Heart left ventricle (tissue), 16 donors: ENCODE results near the gene TRAF2. TPM values are rescaled to one million over a fixed set of nuclear protein-coding genes. Genes with fewer than 3 reads are reported as not detected.

Experiments
- ATAC-seq, 4 donors: fragments of 200-7000 bp; cut with Tn5 transposase; one replicate each; pipeline ENCODE4 v1.9.1; 2020 to 2022; ENCODE audit warnings: moderate library complexity in 4 of 4, mild to moderate bottlenecking in 3 of 4, moderate number of reproducible peaks in 1 of 4
- DNase-seq, 5 donors: peaks; one replicate each; pipeline ENCODE4 v3.0.0-alpha.2; 2020
- H3K27ac ChIP-seq, 12 donors: fragments of 200-600 bp; sonication (generic) in 4 of 12; one replicate each; pipeline versions ENCODE4 v1.5.0 to v1.8.0; 2016 to 2022; ENCODE audit warnings: mild to moderate bottlenecking in 2 of 12
- H3K27me3 ChIP-seq, 9 donors: fragments of 200-600 bp; sonication (generic) in 2 of 9; one replicate each; pipeline versions ENCODE4 v1.5.1 to v1.8.0; 2016 to 2022; ENCODE audit warnings: mild to moderate bottlenecking in 3 of 9
- H3K36me3 ChIP-seq, 9 donors: fragments of 200-600 bp; sonication (generic) in 2 of 9; one replicate each; pipeline versions ENCODE4 v1.5.0 to v1.8.0; 2018 to 2022; ENCODE audit warnings: mild to moderate bottlenecking in 2 of 9
- H3K4me1 ChIP-seq, 12 donors: fragments of 200-600 bp; sonication (generic) in 4 of 12; one replicate each; pipeline versions ENCODE4 v1.5.0 to v1.8.0; 2016 to 2022; ENCODE audit warnings: mild to moderate bottlenecking in 3 of 12
- H3K4me3 ChIP-seq, 12 donors: fragments of 200-600 bp; sonication (generic) in 4 of 12; one replicate each; pipeline versions ENCODE4 v1.5.0 to v1.8.0; 2017 to 2022; ENCODE audit warnings: mild to moderate bottlenecking in 9 of 12, moderate library complexity in 4 of 12
- H3K9me3 ChIP-seq, 12 donors: fragments of 200-600 bp; sonication (generic) in 4 of 12; one replicate each; pipeline versions ENCODE4 v1.5.0 to v1.8.0; 2016 to 2022; ENCODE audit warnings: mild to moderate bottlenecking in 1 of 12
- POLR2A ChIP-seq, 2 donors: fragments of 450-650 bp; IDR thresholded peaks; one replicate each; pipeline ENCODE4 v1.6.1; 2017; ENCODE audit warnings: antibody characterized with exemption in 2 of 2, mild to moderate bottlenecking in 2 of 2, moderate library complexity in 2 of 2
- WGBS, 4 donors: extraction: QIAGEN DNeasy Blood & Tissue Kit in 2 of 4; methylation state at CpG; one replicate each; pipeline versions ENCODE4 v1.1.5 to v1.1.7; 2013 to 2018; 5-methylcytosine and 5-hydroxymethylcytosine counted together
- intact Hi-C, 10 donors: fragments of 100-400 bp; cut with DNase I; formaldehyde crosslinking; loops; one replicate each; pipeline versions ENCODE4 v1.11.1 to v1.14.2; 2022
- polyA plus RNA-seq, 2 donors: library from polyadenylated mRNA; stranded (reverse); fragments of 200-250 nt; gene quantifications; one replicate each; pipeline ENCODE4 v1.2.3, GENCODE V29; 2013
- total RNA-seq, 9 donors: library from RNA; depleted of rRNA in 2 of 9; stranded (reverse); fragments of >200 nt in 2 of 9; fragmentation: NEBNext Ultra II Directional in 3 of 9; extraction: Animal tissue kit (Norgen Biotek cat#: 25700) in 3 of 9; gene quantifications; one replicate each; pipeline versions ENCODE4 v1.1.0 to v1.2.4, GENCODE V29; 2016 to 2023
- TF ChIP-seq, protein P1 (sequence below), 12 donors: fragments of 200-600 bp; sonication (generic) in 4 of 12; IDR thresholded peaks; one replicate each; pipeline versions ENCODE4 v1.5.0 to v1.8.0; 2018 to 2022; ENCODE audit warnings: antibody characterized with exemption in 12 of 12, mild to moderate bottlenecking in 5 of 12
- donor health status: ischemic (EF 13 %, LVEDD 7.1; RV severe dilation, severe dysfunction).
- donor health status: healthy with polysubstance abuse.
- donor health status: DM: no; HTN: yes; CAD: no.
- donor health status: DM: no; HTN: no; CAD: no.
- donor health status: ischemic (EF 25% LVEDD 6.9; RV normal size, moderate dysfunction).
- donor health status: ischemic (EF 25% LVEDD 5.7; RV mildly dilated, moderate dysfunction).
- donor health status: healthy.
- donor health status: DM: yes; HTN: yes; CAD: no.
- donor health status: ischemic (EF 35%, LVEDD 5.7; RV mildly dilated, moderate dysfunction).
- donor health status: nonischemic (EF 11% LVEDD 7.7; RV severe dilation, severe dysfunction).
- donor health status: DM: yes; HTN: yes; CAD: no.
- donor health status: PGD.
- donor health status: ischemic (EF 29% LVEDD 5.4; RV normal size, mild dysfunction).
- donor health status: nonischemic (EF 23%, LVEDD 6.1; RV moderate dilation, normal function).

The TRAF2 gene
- total and polyA plus RNA-seq, 11 donors, result 6.3 to 28.3 (median 9.4) TPM

DNA sequence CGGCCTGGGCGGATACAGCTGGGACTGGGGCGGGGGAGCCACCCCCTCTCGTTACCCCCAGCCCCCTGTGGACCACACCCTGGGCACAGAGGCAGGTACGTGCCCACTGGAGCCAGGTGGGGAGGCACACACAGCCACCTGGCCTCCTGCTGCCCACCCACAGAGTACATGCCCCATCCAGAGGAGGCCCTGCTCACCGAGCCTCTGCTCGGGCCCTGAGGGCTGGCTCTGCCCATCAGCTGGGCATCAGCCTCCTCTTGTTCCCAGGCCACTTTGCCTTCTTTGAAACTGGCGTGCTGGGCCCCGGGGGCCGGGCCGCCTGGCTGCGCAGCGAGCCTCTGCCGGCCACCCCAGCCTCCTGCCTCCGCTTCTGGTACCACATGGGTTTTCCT, 27.9 kb upstream of the TRAF2 start:
- Histone ChIP-seq H3K27me3 (no peaks in the 10 kb centered on the region), H3K4me3 (no peak overlapping the region), H3K9me3 (no peaks in the 10 kb centered on the region), H3K27ac (peak overlapping the region in 5 of 12 donors; percentile 40 to 70 (median 59)), H3K36me3 (peaks cover 0 to 38% (median 29%) of the 10 kb centered on the region in 9 donors), H3K4me1 (peaks cover 0 to 19% (median 8%) of the 10 kb centered on the region in 12 donors)
- DNase-seq (peak in 2 of 5 donors; percentile 25 to 52), ATAC-seq (peak in 1 of 4 donors; percentile 0)
- no peak for TF ChIP-seq POLR2A (IDR thresholded peaks at IDR 0.05)
- TF ChIP-seq, protein P1, sequence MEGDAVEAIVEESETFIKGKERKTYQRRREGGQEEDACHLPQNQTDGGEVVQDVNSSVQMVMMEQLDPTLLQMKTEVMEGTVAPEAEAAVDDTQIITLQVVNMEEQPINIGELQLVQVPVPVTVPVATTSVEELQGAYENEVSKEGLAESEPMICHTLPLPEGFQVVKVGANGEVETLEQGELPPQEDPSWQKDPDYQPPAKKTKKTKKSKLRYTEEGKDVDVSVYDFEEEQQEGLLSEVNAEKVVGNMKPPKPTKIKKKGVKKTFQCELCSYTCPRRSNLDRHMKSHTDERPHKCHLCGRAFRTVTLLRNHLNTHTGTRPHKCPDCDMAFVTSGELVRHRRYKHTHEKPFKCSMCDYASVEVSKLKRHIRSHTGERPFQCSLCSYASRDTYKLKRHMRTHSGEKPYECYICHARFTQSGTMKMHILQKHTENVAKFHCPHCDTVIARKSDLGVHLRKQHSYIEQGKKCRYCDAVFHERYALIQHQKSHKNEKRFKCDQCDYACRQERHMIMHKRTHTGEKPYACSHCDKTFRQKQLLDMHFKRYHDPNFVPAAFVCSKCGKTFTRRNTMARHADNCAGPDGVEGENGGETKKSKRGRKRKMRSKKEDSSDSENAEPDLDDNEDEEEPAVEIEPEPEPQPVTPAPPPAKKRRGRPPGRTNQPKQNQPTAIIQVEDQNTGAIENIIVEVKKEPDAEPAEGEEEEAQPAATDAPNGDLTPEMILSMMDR (IDR thresholded peaks at IDR 0.05), result no peak
- 93 to 100% (median 94%) methylated on average over 1 to 15 of the region's 15 CpGs for WGBS, 4 donors
- intact Hi-C loops, result no loop called here

DNA sequence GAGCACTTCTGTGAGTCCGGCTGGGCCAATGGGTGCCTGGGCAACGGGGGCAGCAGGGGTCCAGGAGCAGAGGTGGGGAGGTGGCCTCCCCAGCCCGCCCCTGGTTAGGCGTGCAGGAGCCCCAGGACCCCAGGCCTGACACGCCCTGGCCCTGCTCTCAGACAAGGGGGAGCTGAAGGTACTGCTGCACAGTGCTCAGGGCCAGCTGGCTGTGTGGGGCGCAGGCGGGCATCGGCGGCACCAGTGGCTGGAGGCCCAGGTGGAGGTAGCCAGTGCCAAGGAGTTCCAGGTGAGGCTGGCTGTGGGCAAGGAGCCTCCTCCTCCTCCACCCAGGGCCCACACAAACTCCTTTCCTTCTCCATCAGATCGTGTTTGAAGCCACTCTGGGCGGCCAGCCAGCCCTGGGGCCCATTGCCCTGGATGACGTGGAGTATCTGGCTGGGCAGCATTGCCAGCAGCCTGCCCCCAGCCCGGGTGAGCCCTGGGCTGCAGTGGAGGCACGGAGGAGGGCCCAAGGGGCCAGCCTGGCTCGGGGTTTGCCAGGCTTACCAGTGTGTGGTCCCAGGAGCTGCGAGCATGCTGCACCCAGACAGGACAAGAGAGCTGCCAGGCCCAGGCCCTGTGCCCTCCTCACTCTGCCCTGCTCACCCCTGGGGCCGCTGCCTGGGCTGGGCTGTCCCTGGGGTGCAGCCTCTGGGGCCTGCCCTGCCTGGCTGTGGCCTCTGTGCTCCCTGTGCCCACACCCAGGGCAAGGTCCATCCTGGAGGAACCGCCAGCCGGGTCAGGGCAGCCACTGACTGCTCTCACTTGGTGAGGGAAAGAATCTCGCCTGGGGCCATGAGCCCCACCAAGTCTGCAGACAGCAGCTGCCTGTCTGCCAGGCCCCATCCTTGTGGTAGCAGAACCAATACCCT, 27.2 kb upstream of the TRAF2 start:
- H3K9me3 ChIP-seq, result no peaks in the 10 kb centered on the region
- 60 to 86% (median 66%) methylated on average over 5 to 20 of the region's 20 CpGs for WGBS, 4 donors
- H3K36me3 ChIP-seq, result peaks cover 0 to 44% (median 36%) of the 10 kb centered on the region in 9 donors
- H3K4me1 ChIP-seq, result peaks cover 0 to 25% (median 9%) of the 10 kb centered on the region in 12 donors
- H3K4me3 ChIP-seq, result no peak overlapping the region
- ATAC-seq (peak; percentile 49 to 75 (median 55)), DNase-seq (peak; percentile 52 to 81 (median 75))
- peak overlapping the region in 10 of 12 donors; percentile 3 to 70 (median 42) for H3K27ac ChIP-seq
- no peaks in the 10 kb centered on the region for H3K27me3 ChIP-seq
- TF ChIP-seq, protein P1 (IDR thresholded peaks at IDR 0.05), result no peak
- TF ChIP-seq POLR2A (IDR thresholded peaks at IDR 0.05), result no peak
- intact Hi-C loops, result no loop called here

DNA sequence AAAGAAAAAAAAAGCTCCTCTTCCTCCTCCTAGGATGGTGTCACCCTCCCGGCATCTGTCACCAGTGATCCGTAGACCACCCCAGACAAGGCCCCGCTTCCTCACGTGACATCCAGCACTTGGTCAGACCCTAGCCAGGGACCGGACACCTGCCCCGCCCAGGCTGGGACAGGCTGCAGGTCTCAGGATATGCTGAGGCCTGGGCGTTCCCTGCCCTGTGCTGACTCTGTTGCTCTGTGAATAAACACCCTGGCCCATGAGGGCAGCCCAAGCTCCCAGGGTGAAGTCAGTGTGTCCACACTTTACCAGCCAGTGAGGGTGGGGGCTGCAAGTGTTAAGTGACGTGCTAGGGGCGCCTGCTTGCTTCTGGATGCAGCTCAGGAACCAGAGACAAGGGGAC, 25.8 kb upstream of the TRAF2 start:
- TF ChIP-seq, protein P1 (IDR thresholded peaks at IDR 0.05), result no peak
- no peak for TF ChIP-seq POLR2A (IDR thresholded peaks at IDR 0.05)
- peak in 2 of 5 donors; percentile 17 to 21 for DNase-seq
- H3K9me3 ChIP-seq, result no peaks in the 10 kb centered on the region
- peaks cover 0 to 47% (median 36%) of the 10 kb centered on the region in 9 donors for H3K36me3 ChIP-seq
- intact Hi-C loops, result loop anchor here in 3 of 10 donors (2.0 to 10.0 kb wide), 2 partner anchors 46 to 64 kb away; no protein-coding TSS in a partner anchor
- no peak for ATAC-seq
- no peak overlapping the region for H3K4me3 ChIP-seq
- peaks cover 0 to 39% (median 21%) of the 10 kb centered on the region in 12 donors for H3K4me1 ChIP-seq
- H3K27me3 ChIP-seq, result no peaks in the 10 kb centered on the region
- 79 to 83% (median 80%) methylated on average over 6 to 9 of the region's 9 CpGs for WGBS, 4 donors
- H3K27ac ChIP-seq, result no peak overlapping the region
